Esophagus muscularis mucosa (tissue), 4 donors: ENCODE data around the gene MMP21. TPM values are rescaled to one million over a fixed set of nuclear protein-coding genes. Genes with fewer than 3 reads are reported as not detected.

ENCODE experiments used
- DNase-seq: peaks from one replicate; pipeline ENCODE4 v3.0.0-alpha.2; 2017; ENCODE audit errors: extremely low spot score
- H3K27ac ChIP-seq, 4 donors: fragments of 200-600 bp; sonication (generic); replicated peaks in 1 of 4; 1 replicate in 3 of 4; 2 replicates in 1 of 4; pipeline ENCODE4 v1.5.1; 2016 to 2019; ENCODE audit warnings: mild to moderate bottlenecking in 1 of 4
- H3K27me3 ChIP-seq, 4 donors: fragments of 200-600 bp; sonication (generic); one replicate each; pipeline versions ENCODE4 v1.5.1 to v1.6.0; 2016 to 2019
- H3K36me3 ChIP-seq, 4 donors: fragments of 200-600 bp; sonication (generic); one replicate each; pipeline ENCODE4 v1.5.1; 2016 to 2019
- H3K4me1 ChIP-seq, 4 donors: fragments of 200-600 bp; sonication (generic); one replicate each; pipeline ENCODE4 v1.5.1; 2016 to 2019
- H3K4me3 ChIP-seq, 4 donors: fragments of 200-600 bp; sonication (generic); 1 replicate in 2 of 4; 2 replicates in 2 of 4; pipeline ENCODE4 v1.5.1; 2016 to 2019; ENCODE audit warnings: mild to moderate bottlenecking in 4 of 4, moderate library complexity in 1 of 4
- H3K9me3 ChIP-seq, 4 donors: fragments of 200-600 bp; sonication (generic); 1 replicate in 3 of 4; 2 replicates in 1 of 4; pipeline ENCODE4 v1.5.1; 2016 to 2019
- CTCF ChIP-seq, 3 experiments: fragments of 200-600 bp in 2 of 3; fragments of 450-650 bp in 1 of 3; sonication (generic) in 2 of 3; IDR thresholded peaks; one replicate each; pipeline ENCODE4 v1.5.1; 2017 to 2019; ENCODE audit warnings: antibody characterized with exemption in 3 of 3, mild to moderate bottlenecking in 2 of 3, moderate library complexity in 1 of 3
- EP300 ChIP-seq: sonication (generic); formaldehyde crosslinking; IDR thresholded peaks from one replicate; pipeline ENCODE4 v1.6.1; 2017; ENCODE audit warnings: antibody characterized with exemption
- POLR2A ChIP-seq: fragments of 450-650 bp; IDR thresholded peaks from one replicate; pipeline ENCODE4 v1.6.1; 2017; ENCODE audit warnings: antibody characterized with exemption, moderate library complexity, mild to moderate bottlenecking, low read depth
- POLR2AphosphoS5 ChIP-seq, 2 donors: sonication (generic); formaldehyde crosslinking; IDR thresholded peaks; one replicate each; pipeline ENCODE4 v1.6.1; 2017; ENCODE audit warnings: antibody characterized with exemption in 2 of 2
- WGBS: methylation state at CpG from one replicate; pipeline ENCODE4 v1.1.5; 2018; 5-methylcytosine and 5-hydroxymethylcytosine counted together
- intact Hi-C: fragments of 100-400 bp; cut with DNase I; formaldehyde crosslinking; loops from one replicate; pipeline ENCODE4 v1.15.1; 2023
- total RNA-seq, 4 donors: library from RNA; depleted of rRNA; stranded (reverse); fragments of >200 nt; gene quantifications; one replicate each; pipeline versions ENCODE4 v1.1.0 to v1.2.1, GENCODE V29; 2016

The MMP21 gene
- total RNA-seq, 4 donors from 2014 or later = not detected

DNA sequence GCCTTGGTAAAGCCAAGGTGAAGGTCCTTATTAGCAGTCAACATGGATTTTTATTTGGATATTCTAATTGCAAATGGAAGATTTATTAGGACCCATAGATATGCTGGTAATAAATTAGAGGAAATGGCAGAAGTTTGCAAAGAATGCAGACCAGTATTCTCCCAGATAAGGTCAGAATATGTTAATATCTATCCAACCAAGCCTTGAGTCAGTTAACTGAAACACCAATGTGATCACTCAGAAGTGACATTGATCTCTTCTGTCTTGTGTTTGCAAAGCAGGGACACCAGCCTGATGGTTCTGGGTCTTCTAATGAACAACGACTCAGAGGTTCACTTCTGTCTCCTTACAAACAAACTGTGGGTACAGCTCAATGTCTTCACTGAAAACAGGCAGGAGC lies 26.0 kb upstream of the MMP21 start:
- H3K27me3 ChIP-seq = no peaks in the 10 kb centered on the region
- H3K27ac ChIP-seq = no peak overlapping the region
- H3K36me3 ChIP-seq = peaks cover 26 to 100% (median 60%) of the 10 kb centered on the region in 4 donors
- no peaks in the 10 kb centered on the region for H3K9me3 ChIP-seq
- no peaks in the 10 kb centered on the region for H3K4me1 ChIP-seq
- WGBS = 80% methylated on average over 1 of the region's 1 CpG
- H3K4me3 ChIP-seq = no peak overlapping the region
- no peak for DNase-seq
- TF ChIP-seq EP300 (no peak), POLR2AphosphoS5 (IDR thresholded peaks at IDR 0.05) (no peak), CTCF (IDR thresholded peaks at IDR 0.05) (no peak), POLR2A (no peak)
- intact Hi-C loops = no loop called here

GRCh38 chr10:125799451-125800182 lies 24.0 kb upstream of the MMP21 start:
- Histone ChIP-seq H3K27ac (no peak overlapping the region), H3K36me3 (peaks cover 18 to 100% (median 59%) of the 10 kb centered on the region in 4 donors), H3K4me1 (no peaks in the 10 kb centered on the region), H3K9me3 (no peaks in the 10 kb centered on the region), H3K27me3 (no peaks in the 10 kb centered on the region), H3K4me3 (no peak overlapping the region)
- intact Hi-C loops = no loop called here
- no peak for TF ChIP-seq EP300
- TF ChIP-seq POLR2AphosphoS5 (IDR thresholded peaks at IDR 0.05) = no peak
- TF ChIP-seq CTCF (IDR thresholded peaks at IDR 0.05) = no peak
- no peak for TF ChIP-seq POLR2A
- 99% methylated on average over 8 of the region's 8 CpGs for WGBS
- DNase-seq = no peak

- no peak for TF ChIP-seq POLR2AphosphoS5 (IDR thresholded peaks at IDR 0.05)
- H3K27ac ChIP-seq = no peak overlapping the region
- H3K27me3 ChIP-seq = no peaks in the 10 kb centered on the region
- H3K36me3 ChIP-seq = peaks cover 32 to 100% (median 67%) of the 10 kb centered on the region in 4 donors
- H3K9me3 ChIP-seq = no peaks in the 10 kb centered on the region
- WGBS = 69% methylated on average over 4 of the region's 5 CpGs
- H3K4me1 ChIP-seq = no peaks in the 10 kb centered on the region
- intact Hi-C loops = no loop called here
- H3K4me3 ChIP-seq = no peak overlapping the region
- no peak for DNase-seq
Measured at GRCh38 chr10:125797994-125798662, 22.5 kb upstream of the MMP21 start.

DNA sequence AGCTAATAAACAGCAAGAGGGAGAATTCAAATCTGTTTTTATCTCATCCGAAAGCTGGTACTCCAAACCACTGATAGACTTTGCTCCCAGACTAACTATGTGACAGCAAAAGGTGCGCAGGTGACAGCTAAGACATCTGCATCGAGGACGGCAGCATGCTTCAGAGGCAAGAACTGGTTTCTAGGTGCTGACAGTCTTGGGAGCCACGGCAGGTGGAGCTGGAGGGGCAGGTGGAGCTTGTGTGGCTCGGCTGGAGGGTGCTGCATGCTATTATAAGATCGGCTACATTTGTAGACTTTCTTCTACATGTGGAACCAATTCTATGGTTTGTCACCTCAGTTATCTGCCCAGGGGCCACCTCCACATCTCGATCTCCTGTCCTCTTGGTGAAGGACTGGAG lies 21.8 kb upstream of the MMP21 start:
- no peak for DNase-seq
- Histone ChIP-seq H3K4me1 (no peaks in the 10 kb centered on the region), H3K36me3 (peaks cover 36 to 100% (median 68%) of the 10 kb centered on the region in 4 donors), H3K27ac (no peak overlapping the region), H3K9me3 (no peaks in the 10 kb centered on the region), H3K27me3 (no peaks in the 10 kb centered on the region), H3K4me3 (no peak overlapping the region)
- TF ChIP-seq POLR2AphosphoS5 (IDR thresholded peaks at IDR 0.05) = no peak
- no peak for TF ChIP-seq POLR2A
- TF ChIP-seq CTCF (IDR thresholded peaks at IDR 0.05) = no peak
- intact Hi-C loops = no loop called here
- 92% methylated on average over 8 of the region's 8 CpGs for WGBS

DNA sequence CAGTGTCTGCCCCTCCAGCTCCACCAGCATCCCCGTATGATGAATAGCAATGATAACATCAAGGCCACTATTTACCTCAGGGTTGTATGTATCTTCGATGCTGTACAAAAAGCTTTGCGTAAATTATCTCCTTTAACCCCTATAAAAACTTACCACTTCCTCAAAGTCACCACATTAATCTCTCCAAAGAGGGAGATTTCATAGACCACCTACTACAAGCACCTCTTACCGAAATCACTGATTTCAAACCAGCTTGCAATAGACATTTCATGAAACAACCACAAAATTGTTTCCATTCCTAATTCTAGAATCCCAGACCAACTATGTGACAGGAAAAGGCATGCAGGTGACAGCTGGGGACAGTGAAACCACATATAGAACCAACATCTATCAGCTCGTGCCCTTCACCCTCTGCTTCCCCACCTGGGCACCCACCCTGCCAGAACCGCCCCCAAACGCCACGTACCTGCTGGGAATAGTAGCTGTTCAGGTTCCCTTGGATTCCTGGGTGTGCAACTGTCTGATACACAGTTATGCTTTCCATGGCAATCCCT lies 20.1 kb upstream of the MMP21 start:
- WGBS = 86% methylated on average over 8 of the region's 8 CpGs
- Histone ChIP-seq H3K4me3 (no peak overlapping the region), H3K4me1 (no peaks in the 10 kb centered on the region), H3K9me3 (no peaks in the 10 kb centered on the region), H3K27ac (no peak overlapping the region), H3K27me3 (no peaks in the 10 kb centered on the region), H3K36me3 (peaks cover 40 to 93% (median 74%) of the 10 kb centered on the region in 4 donors)
- intact Hi-C loops = no loop called here
- DNase-seq = no peak
- no peak for TF ChIP-seq POLR2AphosphoS5 (IDR thresholded peaks at IDR 0.05)
- TF ChIP-seq EP300 = no peak
